HG03159 (cell line): Measurements from ENCODE around the gene SDCCAG8.

Experiments
- ATAC-seq: cut with Tn5 transposase; IDR thresholded peaks from one replicate; pipeline ENCODE4 v1.9.1; 2021; ENCODE audit warnings: mild to moderate bottlenecking, moderate library complexity; ENCODE audit not compliant: unreplicated experiment

The SDCCAG8 gene

GRCh38 chr1:243280571-243281129, 24.8 kb downstream of the SDCCAG8 start:
- ATAC-seq = no peak

DNA sequence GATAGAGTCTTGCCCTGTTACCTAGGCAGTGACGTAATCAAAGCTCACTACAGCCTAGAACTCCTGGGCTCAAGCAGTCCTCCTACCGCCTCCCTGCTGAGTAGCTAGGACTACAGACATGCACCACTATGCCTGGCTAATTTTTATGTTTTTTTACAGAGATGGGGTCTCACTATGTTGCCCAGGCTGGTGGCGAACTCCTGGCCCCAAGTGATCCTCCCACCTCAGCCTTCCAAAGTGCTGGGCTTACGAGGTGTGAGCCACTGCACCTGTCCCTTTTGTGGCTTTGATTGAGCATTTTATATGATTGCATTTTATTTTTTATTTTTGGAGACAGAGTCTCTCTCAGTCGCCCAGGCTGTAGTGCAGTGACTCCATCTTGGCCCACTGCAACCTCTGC, 25.8 kb downstream of the SDCCAG8 start:
- no peak for ATAC-seq

DNA sequence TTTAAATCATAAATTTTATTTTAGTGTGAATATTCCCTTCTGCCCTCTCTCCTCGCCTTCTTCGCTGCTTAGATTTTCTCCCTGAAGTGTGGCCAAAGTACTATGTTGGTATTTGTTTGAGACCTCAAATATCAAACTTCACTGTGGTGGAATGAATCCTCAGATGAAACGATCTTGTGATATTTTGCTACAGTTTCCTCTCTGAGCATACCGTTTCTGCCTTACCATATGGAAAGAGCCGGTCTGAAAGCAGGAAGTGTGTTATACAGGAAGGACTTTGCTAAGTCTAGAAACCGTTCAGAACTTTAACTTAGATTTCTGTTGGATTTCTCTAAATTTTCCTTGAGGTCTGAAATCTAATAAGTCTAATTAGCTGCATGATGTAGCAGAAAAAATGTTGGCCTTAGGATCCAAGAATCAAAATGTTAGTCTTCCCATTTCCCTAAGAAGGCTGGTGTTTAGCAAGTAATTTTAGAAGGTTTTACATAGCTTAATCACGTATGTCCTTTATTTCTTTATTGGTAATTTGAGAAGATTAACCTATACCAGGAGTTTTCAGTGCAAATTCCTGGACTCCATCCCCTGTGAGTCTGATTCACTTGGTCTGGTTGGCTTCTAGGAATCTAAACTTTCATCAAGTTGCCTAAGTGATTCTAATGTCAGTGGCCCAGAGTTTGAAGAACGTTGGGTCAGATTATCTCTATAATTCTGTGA, 30.7 kb downstream of the SDCCAG8 start:
- ATAC-seq = no peak

GRCh38 chr1:243287123-243287460, 31.3 kb downstream of the SDCCAG8 start:
- ATAC-seq = no peak

GRCh38 chr1:243287652-243288051, 31.8 kb downstream of the SDCCAG8 start:
- peak; percentile 95 for ATAC-seq

GRCh38 chr1:243288062-243288461, 32.2 kb downstream of the SDCCAG8 start:
- ATAC-seq = no peak

- ATAC-seq = no peak
Observed at GRCh38 chr1:243291292-243291691, 35.5 kb downstream of the SDCCAG8 start.

DNA sequence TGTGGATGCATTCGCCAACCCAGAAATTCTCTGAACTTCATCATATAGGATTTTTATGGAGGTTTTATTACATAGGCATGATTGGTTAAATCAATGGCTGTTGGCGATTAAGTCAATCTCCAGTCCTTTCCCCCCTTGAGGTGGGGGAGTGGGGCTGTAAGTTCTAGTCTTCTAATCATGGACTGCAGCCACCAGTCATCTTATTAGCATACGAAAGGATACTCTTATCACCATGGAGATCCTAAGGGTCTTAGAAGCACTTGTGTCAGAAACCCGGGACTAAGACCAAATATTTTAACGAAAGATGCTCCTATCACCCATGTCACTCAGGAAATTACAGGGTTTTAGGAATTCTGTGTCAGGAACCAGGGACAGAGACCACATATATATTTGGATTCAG, 36.3 kb downstream of the SDCCAG8 start:
- ATAC-seq = no peak

GRCh38 chr1:243293941-243294722, 38.3 kb downstream of the SDCCAG8 start:
- ATAC-seq = no peak

- no peak for ATAC-seq
Observed at GRCh38 chr1:243294723-243295121, 38.9 kb downstream of the SDCCAG8 start.

DNA sequence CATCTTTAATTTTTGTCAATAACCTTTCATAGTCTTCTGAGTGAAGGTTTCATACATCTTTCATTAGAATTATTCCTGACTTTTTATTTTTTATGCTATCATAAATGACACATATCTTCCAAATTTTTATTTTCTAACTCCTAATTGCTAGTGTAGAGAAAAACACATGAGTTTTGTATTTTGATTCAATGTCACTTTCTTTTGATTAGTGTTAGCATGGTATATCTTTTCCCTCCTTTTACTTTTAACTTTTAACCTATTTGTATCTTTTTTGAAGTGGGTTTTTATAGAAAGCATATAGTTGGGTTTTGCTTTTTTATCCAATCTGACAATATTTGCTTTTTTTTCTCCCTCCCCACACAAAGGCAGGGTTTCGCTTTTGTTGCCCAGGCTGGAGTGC, 43.2 kb downstream of the SDCCAG8 start:
- ATAC-seq = no peak

- no peak for ATAC-seq
Observed at GRCh38 chr1:243301059-243301458, 45.2 kb downstream of the SDCCAG8 start.

DNA sequence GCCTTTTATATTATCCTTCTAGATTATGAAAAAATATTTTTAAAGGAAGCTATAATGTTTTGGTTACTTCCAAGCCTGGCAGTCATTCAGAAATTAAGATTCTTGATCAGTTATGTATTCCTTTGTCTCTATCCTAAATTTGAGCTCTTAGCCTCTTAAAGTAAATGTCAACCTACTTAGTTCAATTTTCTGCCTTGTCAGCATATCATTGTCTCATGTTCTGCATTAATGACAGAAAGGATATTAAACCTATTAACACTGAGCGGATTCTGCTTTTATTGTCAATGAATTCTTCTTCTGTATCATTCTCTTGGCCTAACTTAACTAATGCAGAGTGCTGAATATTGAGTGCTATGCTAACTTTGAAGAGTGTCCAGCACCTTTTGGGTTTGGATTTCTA, 56.0 kb downstream of the SDCCAG8 start:
- ATAC-seq = no peak

DNA sequence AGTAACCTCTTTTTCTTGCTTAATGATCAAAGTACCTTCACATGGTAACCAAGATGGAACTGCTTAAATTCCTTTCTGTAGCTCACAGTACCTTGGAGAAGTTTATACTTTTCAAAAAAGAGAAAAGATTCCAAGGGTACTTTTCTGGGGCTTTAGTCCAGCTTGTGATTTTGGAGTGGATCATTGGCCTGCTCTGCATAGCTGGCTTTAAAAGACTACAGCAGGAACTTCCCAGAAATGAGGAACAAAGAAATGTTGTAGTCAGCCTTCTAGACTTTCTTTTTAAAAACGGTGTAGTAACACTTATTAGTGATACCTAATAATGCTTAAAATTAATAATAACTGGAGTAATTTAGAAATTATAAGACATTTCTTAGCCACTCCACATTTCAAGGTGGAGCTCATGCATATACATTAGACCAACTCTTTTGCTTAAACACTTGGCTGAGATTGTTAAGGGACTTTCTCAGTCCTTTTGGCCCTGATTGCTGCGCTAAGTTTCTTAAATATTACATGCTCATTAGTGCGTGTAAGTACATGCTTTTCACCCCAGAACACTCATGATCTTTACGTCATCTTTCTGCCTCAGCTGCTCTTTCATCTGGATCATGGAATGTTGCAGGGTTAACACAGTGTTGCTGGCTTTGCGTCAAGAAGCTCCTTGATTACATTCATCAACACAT, 57.3 kb downstream of the SDCCAG8 start:
- ATAC-seq = peak; percentile 34

- ATAC-seq = peak; percentile 67
Observed at GRCh38 chr1:243313635-243314536, 58.0 kb downstream of the SDCCAG8 start.

- no peak for ATAC-seq
Observed at GRCh38 chr1:243315455-243315854, 59.6 kb downstream of the SDCCAG8 start.

- no peak for ATAC-seq
Observed at GRCh38 chr1:243315893-243316292, 60.1 kb downstream of the SDCCAG8 start.

GRCh38 chr1:243316366-243316989, 60.6 kb downstream of the SDCCAG8 start:
- no peak for ATAC-seq

GRCh38 chr1:243320224-243320623, 64.4 kb downstream of the SDCCAG8 start:
- ATAC-seq = no peak

GRCh38 chr1:243322326-243322725, 66.5 kb downstream of the SDCCAG8 start:
- ATAC-seq = no peak
